ENCODE measurements around the gene CHML. TPM values are rescaled to one million over a fixed set of nuclear protein-coding genes. Genes with fewer than 3 reads are reported as not detected.

CHML gene
- total RNA-seq, 1 donor from 2014 or later, result 15.2 TPM

DNA sequence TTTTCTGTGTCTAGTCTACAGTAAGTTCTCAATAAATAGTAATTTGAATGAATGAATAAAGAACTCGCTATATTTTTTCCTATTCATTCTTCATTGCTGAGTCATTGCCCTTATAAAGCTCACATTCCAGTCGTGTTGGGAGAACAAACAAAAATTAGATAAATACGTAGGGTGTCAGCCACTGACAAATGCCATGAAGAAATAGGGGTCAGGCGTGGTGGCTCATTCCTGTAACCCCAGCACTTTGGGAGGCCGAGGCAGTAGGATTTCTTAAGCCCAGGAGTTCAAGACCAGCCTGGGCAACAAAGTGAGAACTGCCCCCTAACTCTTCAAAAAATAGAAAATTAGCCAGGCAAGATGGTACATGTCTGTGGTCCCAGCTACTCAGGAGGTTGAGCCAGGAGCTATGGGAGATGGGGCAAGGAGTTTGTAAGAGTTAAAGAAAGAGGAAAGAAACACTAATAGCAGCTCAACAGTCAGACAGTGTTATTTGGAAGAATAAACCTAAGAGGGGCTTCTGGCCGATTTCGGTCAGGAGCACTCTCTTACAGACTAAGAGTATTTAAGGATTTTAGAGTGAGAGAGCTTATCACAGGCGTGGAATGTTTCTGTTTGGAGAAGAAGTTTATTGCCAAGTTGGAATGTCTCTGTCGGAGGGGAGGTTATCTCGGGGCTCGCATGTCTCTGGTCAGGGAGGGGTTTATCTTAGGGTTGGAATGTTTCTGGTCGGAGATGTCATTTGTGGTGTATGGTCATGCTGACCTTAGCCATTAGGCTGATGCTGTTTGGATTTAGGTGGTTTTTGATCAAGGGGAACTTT is 1.8 kb upstream of the CHML start:
- H3K9me3 Mint-ChIP-seq (ENCODE audit: unreplicated experiment), result no peaks in the 10 kb centered on the region
- TF ChIP-seq, protein P1, sequence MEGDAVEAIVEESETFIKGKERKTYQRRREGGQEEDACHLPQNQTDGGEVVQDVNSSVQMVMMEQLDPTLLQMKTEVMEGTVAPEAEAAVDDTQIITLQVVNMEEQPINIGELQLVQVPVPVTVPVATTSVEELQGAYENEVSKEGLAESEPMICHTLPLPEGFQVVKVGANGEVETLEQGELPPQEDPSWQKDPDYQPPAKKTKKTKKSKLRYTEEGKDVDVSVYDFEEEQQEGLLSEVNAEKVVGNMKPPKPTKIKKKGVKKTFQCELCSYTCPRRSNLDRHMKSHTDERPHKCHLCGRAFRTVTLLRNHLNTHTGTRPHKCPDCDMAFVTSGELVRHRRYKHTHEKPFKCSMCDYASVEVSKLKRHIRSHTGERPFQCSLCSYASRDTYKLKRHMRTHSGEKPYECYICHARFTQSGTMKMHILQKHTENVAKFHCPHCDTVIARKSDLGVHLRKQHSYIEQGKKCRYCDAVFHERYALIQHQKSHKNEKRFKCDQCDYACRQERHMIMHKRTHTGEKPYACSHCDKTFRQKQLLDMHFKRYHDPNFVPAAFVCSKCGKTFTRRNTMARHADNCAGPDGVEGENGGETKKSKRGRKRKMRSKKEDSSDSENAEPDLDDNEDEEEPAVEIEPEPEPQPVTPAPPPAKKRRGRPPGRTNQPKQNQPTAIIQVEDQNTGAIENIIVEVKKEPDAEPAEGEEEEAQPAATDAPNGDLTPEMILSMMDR (IDR thresholded peaks at IDR 0.05; ENCODE audit: unreplicated experiment), result no peak
- peaks cover 4% of the 10 kb centered on the region for H3K27me3 Mint-ChIP-seq (ENCODE audit: unreplicated experiment)
- DNase-seq (ENCODE audit: low spot score), result no peak
- no peaks in the 10 kb centered on the region for H3K36me3 Mint-ChIP-seq (ENCODE audit: low read depth, unreplicated experiment)
- H3K27ac Mint-ChIP-seq (ENCODE audit: unreplicated experiment), result no peak overlapping the region
- peaks cover 19% of the 10 kb centered on the region for H3K4me1 Mint-ChIP-seq (ENCODE audit: unreplicated experiment)
- H3K4me3 Mint-ChIP-seq (ENCODE audit: unreplicated experiment), result peak overlapping the region; percentile 2

DNA sequence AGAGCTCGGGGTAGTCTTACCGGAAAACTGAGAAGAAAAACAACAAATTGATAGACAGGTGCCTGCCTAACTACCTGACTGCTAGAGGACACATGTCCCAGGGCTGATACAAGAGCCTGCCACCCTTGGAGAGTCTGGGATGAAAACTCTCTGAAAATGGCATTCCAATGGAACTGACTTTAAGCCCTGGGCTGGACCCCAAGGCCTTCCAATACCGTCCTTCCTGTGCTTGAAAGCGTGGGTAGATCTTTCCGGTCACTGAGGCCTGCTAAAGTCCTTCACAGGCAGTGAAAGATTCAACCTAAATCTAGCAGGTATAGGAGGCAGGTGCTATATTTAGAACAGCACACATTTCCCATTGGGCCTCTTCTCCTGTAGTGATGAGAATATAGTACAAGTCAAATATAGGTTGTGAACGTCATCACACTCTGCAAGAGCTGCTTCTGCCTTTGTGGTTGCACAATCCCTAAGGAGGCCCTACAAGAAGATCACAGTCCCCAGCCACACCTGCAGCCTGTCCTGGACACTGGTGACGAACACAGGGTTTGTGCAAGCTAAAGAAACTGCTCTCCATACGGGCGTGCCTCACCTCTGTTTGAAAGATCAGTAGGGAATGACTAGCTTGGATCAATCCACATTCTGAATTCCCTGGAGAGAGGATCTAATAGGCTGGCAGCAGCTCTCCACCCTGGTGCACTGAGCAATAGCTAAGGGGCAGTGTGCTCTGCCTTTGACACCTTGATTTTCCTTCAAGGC is 876 bp upstream of the CHML start:
- H3K36me3 Mint-ChIP-seq (ENCODE audit: low read depth, unreplicated experiment), result no peaks in the 10 kb centered on the region
- H3K27me3 Mint-ChIP-seq (ENCODE audit: unreplicated experiment), result peaks cover 3% of the 10 kb centered on the region
- H3K4me3 Mint-ChIP-seq (ENCODE audit: unreplicated experiment), result peak overlapping the region; percentile 80
- peak overlapping the region; percentile 74 for H3K27ac Mint-ChIP-seq (ENCODE audit: unreplicated experiment)
- no peaks in the 10 kb centered on the region for H3K9me3 Mint-ChIP-seq (ENCODE audit: unreplicated experiment)
- DNase-seq (ENCODE audit: low spot score), result no peak
- peaks cover 24% of the 10 kb centered on the region for H3K4me1 Mint-ChIP-seq (ENCODE audit: unreplicated experiment)
- TF ChIP-seq, protein P1 (IDR thresholded peaks at IDR 0.05; ENCODE audit: unreplicated experiment), result no peak

DNA sequence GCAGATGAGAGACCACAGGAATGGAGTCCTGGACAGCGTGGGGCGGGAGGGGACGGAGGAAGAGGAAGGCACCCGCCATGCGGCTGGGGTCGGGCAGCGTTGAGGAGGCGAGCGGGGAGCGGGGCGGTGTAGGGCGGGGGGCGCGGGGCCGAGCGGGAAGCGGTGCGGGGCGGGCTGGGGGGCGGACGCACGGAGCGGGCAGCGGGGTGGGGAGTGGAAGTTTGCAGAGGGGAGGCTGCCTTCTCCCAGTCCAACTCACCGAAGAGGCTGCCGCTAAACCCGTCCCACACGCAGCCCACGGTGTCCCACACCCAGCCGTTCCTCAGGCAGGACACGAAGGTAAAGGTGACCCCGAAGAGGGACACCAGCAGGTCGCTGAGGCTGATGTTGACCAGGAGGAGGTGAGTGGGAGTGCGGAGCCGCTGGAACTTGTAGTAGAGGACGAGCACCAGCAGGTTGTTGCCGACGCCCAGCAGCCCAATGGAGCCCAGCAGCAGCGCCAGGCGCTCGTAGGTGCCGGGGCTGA is 483 bp downstream of the CHML start:
- H3K36me3 Mint-ChIP-seq (ENCODE audit: low read depth, unreplicated experiment), result peaks cover 7% of the 10 kb centered on the region
- peaks cover 26% of the 10 kb centered on the region for H3K4me1 Mint-ChIP-seq (ENCODE audit: unreplicated experiment)
- DNase-seq (ENCODE audit: low spot score), result peak; percentile 33
- H3K9me3 Mint-ChIP-seq (ENCODE audit: unreplicated experiment), result no peaks in the 10 kb centered on the region
- TF ChIP-seq, protein P1 (IDR thresholded peaks at IDR 0.05; ENCODE audit: unreplicated experiment), result no peak
- peak overlapping the region; percentile 91 for H3K4me3 Mint-ChIP-seq (ENCODE audit: unreplicated experiment)
- H3K27me3 Mint-ChIP-seq (ENCODE audit: unreplicated experiment), result peaks cover 2% of the 10 kb centered on the region
- H3K27ac Mint-ChIP-seq (ENCODE audit: unreplicated experiment), result no peak overlapping the region

DNA sequence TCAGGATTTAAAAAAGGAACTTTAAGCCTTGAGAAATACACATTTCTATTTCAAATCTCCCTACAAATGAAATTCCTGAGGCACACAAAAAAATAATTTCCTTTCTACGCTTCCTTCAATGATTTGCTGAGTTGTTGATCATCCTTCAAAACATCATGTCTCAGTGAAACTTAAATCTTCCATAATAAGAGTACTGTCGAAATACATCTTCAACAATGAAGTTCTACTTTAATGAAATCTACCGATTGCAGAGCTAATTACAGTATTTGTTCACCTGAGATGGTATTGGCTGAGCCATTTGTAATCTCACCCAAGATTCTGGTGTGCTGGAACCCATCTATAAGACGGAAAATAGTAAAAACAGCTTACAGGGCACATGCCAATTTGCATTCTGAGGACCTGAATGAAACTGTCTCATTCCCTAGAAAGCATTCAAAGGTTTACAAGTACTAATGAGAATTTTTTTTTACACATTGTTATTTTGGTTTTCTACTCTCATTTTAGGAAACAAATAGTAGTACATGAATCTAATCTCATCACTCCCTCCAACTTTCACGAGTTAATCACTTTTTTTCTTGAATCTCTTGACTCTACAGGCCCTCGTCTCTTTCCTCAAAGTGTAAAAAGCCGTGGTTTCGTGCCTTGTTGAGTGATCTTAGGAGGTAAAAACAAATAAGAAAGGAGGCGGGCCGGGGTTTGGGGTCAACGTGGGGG is 1.1 kb downstream of the CHML start:
- Mint-ChIP-seq H3K4me3 (ENCODE audit: unreplicated experiment) (peak overlapping the region; percentile 91), H3K4me1 (ENCODE audit: unreplicated experiment) (peaks cover 26% of the 10 kb centered on the region), H3K36me3 (ENCODE audit: low read depth, unreplicated experiment) (peaks cover 7% of the 10 kb centered on the region), H3K27me3 (ENCODE audit: unreplicated experiment) (peaks cover 2% of the 10 kb centered on the region), H3K9me3 (ENCODE audit: unreplicated experiment) (no peaks in the 10 kb centered on the region), H3K27ac (ENCODE audit: unreplicated experiment) (no peak overlapping the region)
- TF ChIP-seq, protein P1 (IDR thresholded peaks at IDR 0.05; ENCODE audit: unreplicated experiment), result no peak
- DNase-seq (ENCODE audit: low spot score), result no peak

All from endothelial cell (in vitro differentiated cells).